Thyroid gland (tissue), 4 donors: ENCODE data around the gene ZBTB17. TPM values are rescaled to one million over a fixed set of nuclear protein-coding genes. Genes with fewer than 3 reads are reported as not detected.

Experiments
- DNase-seq, 2 donors: peaks; one replicate each; pipeline ENCODE4 v3.0.0-alpha.2; 2019
- H3K27ac ChIP-seq, 3 donors: fragments of 200-600 bp; sonication (generic); 1 replicate in 2 of 3; 2 replicates in 1 of 3; pipeline ENCODE4 v1.5.1; 2016 to 2019; ENCODE audit warnings: mild to moderate bottlenecking in 1 of 3, moderate library complexity in 1 of 3
- H3K27me3 ChIP-seq: fragments of 200-600 bp; sonication (generic); one replicate; pipeline ENCODE4 v1.5.1; 2019
- H3K36me3 ChIP-seq, 2 donors: fragments of 200-600 bp; sonication (generic); one replicate each; pipeline ENCODE4 v1.5.1; 2016 to 2019
- H3K4me1 ChIP-seq, 2 donors: fragments of 200-600 bp; sonication (generic); one replicate each; pipeline ENCODE4 v1.5.1; 2017 to 2019
- H3K4me3 ChIP-seq, 3 donors: fragments of 200-600 bp; sonication (generic); replicated peaks in 1 of 3; 1 replicate in 2 of 3; 2 replicates in 1 of 3; pipeline ENCODE4 v1.5.1; 2016; ENCODE audit warnings: mild to moderate bottlenecking in 1 of 3
- H3K9me3 ChIP-seq: fragments of 200-600 bp; sonication (generic); one replicate; pipeline ENCODE4 v1.5.1; 2017
- POLR2A ChIP-seq, 2 donors: fragments of 450-650 bp; IDR thresholded peaks; one replicate each; pipeline ENCODE4 v1.6.1; 2017; ENCODE audit warnings: antibody characterized with exemption in 2 of 2, mild to moderate bottlenecking in 2 of 2, moderate library complexity in 1 of 2
- WGBS, 2 donors: methylation state at CpG; one replicate each; pipeline ENCODE4 v1.1.5; 2017; 5-methylcytosine and 5-hydroxymethylcytosine counted together
- intact Hi-C: fragments of 100-400 bp; cut with DNase I; formaldehyde crosslinking; loops from one replicate; pipeline ENCODE4 v1.15.1; 2023
- total RNA-seq, 4 donors: library from RNA; depleted of rRNA; stranded (reverse); fragments of >200 nt; gene quantifications; one replicate each; pipeline ENCODE4 v1.2.3, GENCODE V29; 2016
- TF ChIP-seq, protein P1 (sequence below), 6 experiments: fragments of 200-600 bp in 3 of 6; fragments of 450-650 bp in 3 of 6; sonication (generic) in 3 of 6; IDR thresholded peaks; one replicate each; pipeline ENCODE4 v1.5.1; 2016 to 2019; ENCODE audit warnings: antibody characterized with exemption in 6 of 6, mild to moderate bottlenecking in 2 of 6, inconsistent platforms in 1 of 6, moderate library complexity in 1 of 6

ZBTB17 gene
- total RNA-seq, 4 donors from 2014 or later, result 31.4 to 52.1 (median 36.1) TPM

GRCh38 chr1:15934211-15935055 is 41.5 kb downstream of the ZBTB17 start:
- peaks cover 0 to 16% of the 10 kb centered on the region in 2 donors for H3K4me1 ChIP-seq
- H3K4me3 ChIP-seq, result no peak overlapping the region
- no peak for DNase-seq
- H3K27ac ChIP-seq, result no peak overlapping the region
- no peaks in the 10 kb centered on the region for H3K27me3 ChIP-seq
- intact Hi-C loops, result no loop called here
- H3K9me3 ChIP-seq, result no peaks in the 10 kb centered on the region
- 92% methylated on average over 31 to 42 of the region's 42 CpGs for WGBS, 2 donors
- peaks cover 73 to 76% of the 10 kb centered on the region in 2 donors for H3K36me3 ChIP-seq
- TF ChIP-seq, protein P1, sequence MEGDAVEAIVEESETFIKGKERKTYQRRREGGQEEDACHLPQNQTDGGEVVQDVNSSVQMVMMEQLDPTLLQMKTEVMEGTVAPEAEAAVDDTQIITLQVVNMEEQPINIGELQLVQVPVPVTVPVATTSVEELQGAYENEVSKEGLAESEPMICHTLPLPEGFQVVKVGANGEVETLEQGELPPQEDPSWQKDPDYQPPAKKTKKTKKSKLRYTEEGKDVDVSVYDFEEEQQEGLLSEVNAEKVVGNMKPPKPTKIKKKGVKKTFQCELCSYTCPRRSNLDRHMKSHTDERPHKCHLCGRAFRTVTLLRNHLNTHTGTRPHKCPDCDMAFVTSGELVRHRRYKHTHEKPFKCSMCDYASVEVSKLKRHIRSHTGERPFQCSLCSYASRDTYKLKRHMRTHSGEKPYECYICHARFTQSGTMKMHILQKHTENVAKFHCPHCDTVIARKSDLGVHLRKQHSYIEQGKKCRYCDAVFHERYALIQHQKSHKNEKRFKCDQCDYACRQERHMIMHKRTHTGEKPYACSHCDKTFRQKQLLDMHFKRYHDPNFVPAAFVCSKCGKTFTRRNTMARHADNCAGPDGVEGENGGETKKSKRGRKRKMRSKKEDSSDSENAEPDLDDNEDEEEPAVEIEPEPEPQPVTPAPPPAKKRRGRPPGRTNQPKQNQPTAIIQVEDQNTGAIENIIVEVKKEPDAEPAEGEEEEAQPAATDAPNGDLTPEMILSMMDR (IDR thresholded peaks at IDR 0.05), result no peak
- TF ChIP-seq POLR2A (IDR thresholded peaks at IDR 0.05), result no peak

- Histone ChIP-seq H3K36me3 (peaks cover 77 to 80% of the 10 kb centered on the region in 2 donors), H3K4me1 (peaks cover 0 to 9% of the 10 kb centered on the region in 2 donors), H3K27ac (no peak overlapping the region), H3K4me3 (no peak overlapping the region), H3K27me3 (no peaks in the 10 kb centered on the region), H3K9me3 (no peaks in the 10 kb centered on the region)
- DNase-seq, result no peak
- no peak for TF ChIP-seq POLR2A (IDR thresholded peaks at IDR 0.05)
- TF ChIP-seq, protein P1 (IDR thresholded peaks at IDR 0.05), result no peak
- intact Hi-C loops, result no loop called here
- WGBS, 2 donors, result 91 to 96% methylated on average over 5 of the region's 5 CpGs
Measured at GRCh38 chr1:15933684-15934083, 42.2 kb downstream of the ZBTB17 start.

- H3K36me3 ChIP-seq, result peaks cover 75 to 79% of the 10 kb centered on the region in 2 donors
- intact Hi-C loops, result no loop called here
- peaks cover 0 to 6% of the 10 kb centered on the region in 2 donors for H3K4me1 ChIP-seq
- H3K4me3 ChIP-seq, result no peak overlapping the region
- no peak for TF ChIP-seq POLR2A (IDR thresholded peaks at IDR 0.05)
- TF ChIP-seq, protein P1 (IDR thresholded peaks at IDR 0.05), result no peak
- no peaks in the 10 kb centered on the region for H3K9me3 ChIP-seq
- WGBS, 2 donors, result 88 to 94% methylated on average over 5 to 9 of the region's 9 CpGs
- H3K27me3 ChIP-seq, result no peaks in the 10 kb centered on the region
- H3K27ac ChIP-seq, result no peak overlapping the region
- DNase-seq, result no peak
Measured at GRCh38 chr1:15932612-15933011, 43.3 kb downstream of the ZBTB17 start.

DNA sequence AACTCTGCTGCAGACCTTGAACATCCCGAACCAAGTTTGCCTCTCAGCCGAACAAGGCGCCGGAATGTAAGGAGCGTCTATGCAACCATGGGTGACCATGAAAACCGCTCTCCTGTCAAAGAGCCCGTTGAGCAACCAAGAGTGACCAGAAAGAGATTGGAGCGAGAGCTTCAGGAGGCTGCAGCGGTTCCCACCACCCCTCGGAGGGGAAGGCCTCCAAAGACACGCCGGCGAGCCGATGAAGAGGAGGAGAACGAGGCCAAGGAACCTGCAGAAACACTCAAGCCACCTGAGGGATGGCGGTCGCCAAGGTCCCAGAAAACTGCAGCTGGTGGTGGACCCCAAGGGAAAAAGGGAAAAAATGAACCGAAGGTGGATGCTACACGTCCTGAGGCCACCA is 44.0 kb downstream of the ZBTB17 start:
- H3K9me3 ChIP-seq, result no peaks in the 10 kb centered on the region
- no peak for TF ChIP-seq POLR2A (IDR thresholded peaks at IDR 0.05)
- TF ChIP-seq, protein P1 (IDR thresholded peaks at IDR 0.05), result no peak
- intact Hi-C loops, result no loop called here
- H3K4me3 ChIP-seq, result no peak overlapping the region
- WGBS, 2 donors, result 93 to 96% methylated on average over 19 of the region's 19 CpGs
- no peak for DNase-seq
- H3K27me3 ChIP-seq, result no peaks in the 10 kb centered on the region
- H3K27ac ChIP-seq, result no peak overlapping the region
- peaks cover 0 to under 1% of the 10 kb centered on the region in 2 donors for H3K4me1 ChIP-seq
- peaks cover 68 to 75% of the 10 kb centered on the region in 2 donors for H3K36me3 ChIP-seq

DNA sequence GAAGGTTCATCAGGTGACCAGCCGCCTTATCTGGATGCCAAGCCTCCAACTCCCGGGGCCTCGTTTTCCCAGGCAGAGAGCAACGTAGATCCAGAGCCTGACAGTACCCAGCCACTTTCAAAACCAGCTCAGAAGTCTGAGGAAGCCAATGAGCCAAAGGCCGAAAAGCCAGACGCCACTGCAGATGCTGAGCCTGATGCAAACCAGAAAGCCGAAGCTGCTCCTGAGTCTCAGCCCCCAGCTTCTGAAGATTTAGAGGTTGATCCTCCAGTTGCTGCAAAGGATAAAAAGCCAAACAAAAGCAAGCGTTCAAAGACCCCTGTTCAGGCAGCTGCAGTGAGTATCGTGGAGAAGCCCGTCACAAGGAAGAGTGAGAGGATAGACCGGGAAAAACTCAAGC is 44.5 kb downstream of the ZBTB17 start:
- no peak overlapping the region for H3K27ac ChIP-seq
- H3K4me1 ChIP-seq, result no peaks in the 10 kb centered on the region
- intact Hi-C loops, result no loop called here
- no peak for TF ChIP-seq POLR2A (IDR thresholded peaks at IDR 0.05)
- TF ChIP-seq, protein P1 (IDR thresholded peaks at IDR 0.05), result no peak
- H3K36me3 ChIP-seq, result peaks cover 68 to 75% of the 10 kb centered on the region in 2 donors
- no peaks in the 10 kb centered on the region for H3K27me3 ChIP-seq
- no peak for DNase-seq
- H3K9me3 ChIP-seq, result no peaks in the 10 kb centered on the region
- no peak overlapping the region for H3K4me3 ChIP-seq
- WGBS, 2 donors, result 96 to 99% methylated on average over 9 to 10 of the region's 11 CpGs
